Measurements from ENCODE around the gene CRTC1.

DNA sequence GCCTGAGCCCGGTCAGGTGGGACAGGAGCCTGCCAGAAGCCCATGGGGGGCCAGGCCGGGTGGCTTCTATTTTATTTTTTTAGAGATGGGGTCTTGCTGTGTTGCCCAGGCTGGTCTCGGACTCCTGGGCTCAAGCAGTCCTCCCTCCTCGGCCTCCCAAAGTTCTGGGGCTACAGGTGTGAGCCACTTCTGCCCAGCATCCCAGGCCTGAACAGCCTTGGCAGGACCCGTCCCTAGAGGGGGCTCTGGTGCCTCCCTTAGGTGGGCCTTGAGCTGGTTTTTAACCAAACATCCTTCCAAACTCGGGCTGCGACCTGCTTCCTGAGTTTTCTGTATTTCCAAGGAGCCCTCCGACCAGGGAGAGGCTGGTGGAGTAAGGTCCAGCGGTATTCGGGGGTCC lies 97.2 kb downstream of the CRTC1 start:
- TF ChIP-seq, protein P1, sequence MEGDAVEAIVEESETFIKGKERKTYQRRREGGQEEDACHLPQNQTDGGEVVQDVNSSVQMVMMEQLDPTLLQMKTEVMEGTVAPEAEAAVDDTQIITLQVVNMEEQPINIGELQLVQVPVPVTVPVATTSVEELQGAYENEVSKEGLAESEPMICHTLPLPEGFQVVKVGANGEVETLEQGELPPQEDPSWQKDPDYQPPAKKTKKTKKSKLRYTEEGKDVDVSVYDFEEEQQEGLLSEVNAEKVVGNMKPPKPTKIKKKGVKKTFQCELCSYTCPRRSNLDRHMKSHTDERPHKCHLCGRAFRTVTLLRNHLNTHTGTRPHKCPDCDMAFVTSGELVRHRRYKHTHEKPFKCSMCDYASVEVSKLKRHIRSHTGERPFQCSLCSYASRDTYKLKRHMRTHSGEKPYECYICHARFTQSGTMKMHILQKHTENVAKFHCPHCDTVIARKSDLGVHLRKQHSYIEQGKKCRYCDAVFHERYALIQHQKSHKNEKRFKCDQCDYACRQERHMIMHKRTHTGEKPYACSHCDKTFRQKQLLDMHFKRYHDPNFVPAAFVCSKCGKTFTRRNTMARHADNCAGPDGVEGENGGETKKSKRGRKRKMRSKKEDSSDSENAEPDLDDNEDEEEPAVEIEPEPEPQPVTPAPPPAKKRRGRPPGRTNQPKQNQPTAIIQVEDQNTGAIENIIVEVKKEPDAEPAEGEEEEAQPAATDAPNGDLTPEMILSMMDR (IDR thresholded peaks at IDR 0.05; ENCODE audit: poor library complexity) = no peak
- TF ChIP-seq EZH2 (IDR thresholded peaks at IDR 0.05; ENCODE audit: borderline replicate concordance) (no peak), EZH2phosphoT487 (IDR thresholded peaks at IDR 0.05; ENCODE audit: low read depth, severe bottlenecking, unreplicated experiment) (no peak)
